ENCODE measurements around the gene ZBTB24. TPM values are rescaled to one million over a fixed set of nuclear protein-coding genes. Genes with fewer than 3 reads are reported as not detected.

The ZBTB24 gene
- 9.0 and 10.4 TPM in 2 replicates for total RNA-seq

GRCh38 chr6:109482905-109483734 is at the start of gene ZBTB24:
Gene ZBTB24, minus strand, starts transcription at chr6:109483219. Its CDS starts 1,193 bp downstream, at chr6:109482026.

GRCh38 chr6:109455437-109456110 is 27.4 kb downstream of the ZBTB24 start, which contains the start of gene MICAL1:
Gene MICAL1, minus strand, starts transcription at chr6:109455772. Its CDS starts 1,576 bp downstream, at chr6:109454196.

GRCh38 chr6:109440331-109441068 is 42.5 kb downstream of the ZBTB24 start, which contains the start of the genes PPIL6 and SMPD2:
Gene PPIL6, minus strand, starts transcription at chr6:109440628. Its CDS starts 38 bp downstream, at chr6:109440590.
Gene SMPD2, plus strand, starts transcription at chr6:109440724. Its CDS starts 398 bp downstream, at chr6:109441122.

Other genes starting within 250 kb of the ZBTB24 start
- gene CD164, start 100.8 kb downstream of the ZBTB24 start, total RNA-seq, result 150 and 207 TPM in 2 replicates
- 2.3 and 5.0 TPM in 2 replicates for gene PPIL6, start 42.6 kb downstream of the ZBTB24 start, total RNA-seq
- gene SMPD2, start 42.5 kb downstream of the ZBTB24 start, total RNA-seq, result 8.3 and 13.7 TPM in 2 replicates
- 52.2 and 78.1 TPM in 2 replicates for gene MICAL1, start 27.4 kb downstream of the ZBTB24 start, total RNA-seq
- gene AK9, start 208.0 kb upstream of the ZBTB24 start, total RNA-seq, result 4.1 and 6.4 TPM in 2 replicates
- 22.2 and 39.5 TPM in 2 replicates for gene FIG4, start 208.1 kb upstream of the ZBTB24 start, total RNA-seq